ENCODE data around the gene EIF4B.

EIF4B gene

DNA sequence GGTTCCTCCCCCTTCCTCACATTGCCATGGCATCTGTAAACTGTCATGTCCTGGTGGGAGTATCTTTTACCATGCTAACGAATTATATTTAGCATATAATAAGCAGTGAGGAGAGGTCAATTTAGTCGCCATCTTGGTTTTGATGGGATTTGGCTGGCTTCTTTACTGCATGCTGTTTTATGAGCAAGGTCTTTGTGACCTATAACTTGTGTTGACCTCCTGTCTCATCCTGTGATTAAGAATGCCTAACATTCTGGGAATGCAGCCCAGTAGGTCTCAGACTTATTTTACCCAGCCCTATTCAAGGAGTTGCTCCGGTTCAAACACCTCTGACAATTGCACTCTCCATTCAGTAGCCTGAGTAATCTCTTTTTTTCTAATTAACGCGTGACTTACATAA, 2.1 kb upstream of the EIF4B start (continued):
- TF ChIP-seq, protein P1, sequence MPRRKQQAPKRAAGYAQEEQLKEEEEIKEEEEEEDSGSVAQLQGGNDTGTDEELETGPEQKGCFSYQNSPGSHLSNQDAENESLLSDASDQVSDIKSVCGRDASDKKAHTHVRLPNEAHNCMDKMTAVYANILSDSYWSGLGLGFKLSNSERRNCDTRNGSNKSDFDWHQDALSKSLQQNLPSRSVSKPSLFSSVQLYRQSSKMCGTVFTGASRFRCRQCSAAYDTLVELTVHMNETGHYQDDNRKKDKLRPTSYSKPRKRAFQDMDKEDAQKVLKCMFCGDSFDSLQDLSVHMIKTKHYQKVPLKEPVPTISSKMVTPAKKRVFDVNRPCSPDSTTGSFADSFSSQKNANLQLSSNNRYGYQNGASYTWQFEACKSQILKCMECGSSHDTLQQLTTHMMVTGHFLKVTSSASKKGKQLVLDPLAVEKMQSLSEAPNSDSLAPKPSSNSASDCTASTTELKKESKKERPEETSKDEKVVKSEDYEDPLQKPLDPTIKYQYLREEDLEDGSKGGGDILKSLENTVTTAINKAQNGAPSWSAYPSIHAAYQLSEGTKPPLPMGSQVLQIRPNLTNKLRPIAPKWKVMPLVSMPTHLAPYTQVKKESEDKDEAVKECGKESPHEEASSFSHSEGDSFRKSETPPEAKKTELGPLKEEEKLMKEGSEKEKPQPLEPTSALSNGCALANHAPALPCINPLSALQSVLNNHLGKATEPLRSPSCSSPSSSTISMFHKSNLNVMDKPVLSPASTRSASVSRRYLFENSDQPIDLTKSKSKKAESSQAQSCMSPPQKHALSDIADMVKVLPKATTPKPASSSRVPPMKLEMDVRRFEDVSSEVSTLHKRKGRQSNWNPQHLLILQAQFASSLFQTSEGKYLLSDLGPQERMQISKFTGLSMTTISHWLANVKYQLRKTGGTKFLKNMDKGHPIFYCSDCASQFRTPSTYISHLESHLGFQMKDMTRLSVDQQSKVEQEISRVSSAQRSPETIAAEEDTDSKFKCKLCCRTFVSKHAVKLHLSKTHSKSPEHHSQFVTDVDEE (CRISPR knock-in tag; IDR thresholded peaks at IDR 0.05) = no peak
- TF ChIP-seq TOX (CRISPR knock-in tag; IDR thresholded peaks at IDR 0.05; ENCODE audit: borderline replicate concordance) (no peak), ESRRG (CRISPR knock-in tag; IDR thresholded peaks at IDR 0.05) (no peak), RARB (CRISPR knock-in tag; IDR thresholded peaks at IDR 0.05) (no peak), SNAI2 (CRISPR knock-in tag; IDR thresholded peaks at IDR 0.05) (no peak), CSDC2 (CRISPR knock-in tag; IDR thresholded peaks at IDR 0.05) (no peak), GLIS3 (CRISPR knock-in tag; IDR thresholded peaks at IDR 0.05) (no peak)

DNA sequence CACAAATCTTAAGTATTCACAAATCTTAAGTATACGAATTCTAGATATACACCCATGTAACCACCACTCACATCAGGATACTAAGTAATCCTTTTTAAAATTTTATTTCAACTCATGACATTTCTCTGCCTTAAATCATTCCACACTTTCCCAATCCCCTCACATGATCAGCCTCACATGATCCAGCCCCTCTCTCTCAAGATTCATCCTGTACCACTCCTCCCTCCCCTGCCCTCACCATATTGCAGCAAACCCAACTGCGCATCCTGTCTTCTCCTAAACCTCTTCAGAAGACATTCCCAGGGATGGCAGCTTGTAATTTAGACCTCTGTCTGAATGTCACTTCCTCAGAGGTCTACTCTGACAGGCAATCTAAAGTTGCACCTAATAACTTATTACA, 1.7 kb upstream of the EIF4B start:
- ATAC-seq = no peak
- TF ChIP-seq, protein P1 (CRISPR knock-in tag; IDR thresholded peaks at IDR 0.05) = no peak
- TF ChIP-seq, protein P2, sequence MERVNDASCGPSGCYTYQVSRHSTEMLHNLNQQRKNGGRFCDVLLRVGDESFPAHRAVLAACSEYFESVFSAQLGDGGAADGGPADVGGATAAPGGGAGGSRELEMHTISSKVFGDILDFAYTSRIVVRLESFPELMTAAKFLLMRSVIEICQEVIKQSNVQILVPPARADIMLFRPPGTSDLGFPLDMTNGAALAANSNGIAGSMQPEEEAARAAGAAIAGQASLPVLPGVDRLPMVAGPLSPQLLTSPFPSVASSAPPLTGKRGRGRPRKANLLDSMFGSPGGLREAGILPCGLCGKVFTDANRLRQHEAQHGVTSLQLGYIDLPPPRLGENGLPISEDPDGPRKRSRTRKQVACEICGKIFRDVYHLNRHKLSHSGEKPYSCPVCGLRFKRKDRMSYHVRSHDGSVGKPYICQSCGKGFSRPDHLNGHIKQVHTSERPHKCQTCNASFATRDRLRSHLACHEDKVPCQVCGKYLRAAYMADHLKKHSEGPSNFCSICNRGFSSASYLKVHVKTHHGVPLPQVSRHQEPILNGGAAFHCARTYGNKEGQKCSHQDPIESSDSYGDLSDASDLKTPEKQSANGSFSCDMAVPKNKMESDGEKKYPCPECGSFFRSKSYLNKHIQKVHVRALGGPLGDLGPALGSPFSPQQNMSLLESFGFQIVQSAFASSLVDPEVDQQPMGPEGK (CRISPR knock-in tag; IDR thresholded peaks at IDR 0.05; ENCODE audit: borderline replicate concordance) = no peak
- no peak for TF ChIP-seq ZFP30 (CRISPR knock-in tag; IDR thresholded peaks at IDR 0.05)
- no peak for TF ChIP-seq PPARA (CRISPR knock-in tag; IDR thresholded peaks at IDR 0.05; ENCODE audit: borderline replicate concordance)
- TF ChIP-seq, protein P3, sequence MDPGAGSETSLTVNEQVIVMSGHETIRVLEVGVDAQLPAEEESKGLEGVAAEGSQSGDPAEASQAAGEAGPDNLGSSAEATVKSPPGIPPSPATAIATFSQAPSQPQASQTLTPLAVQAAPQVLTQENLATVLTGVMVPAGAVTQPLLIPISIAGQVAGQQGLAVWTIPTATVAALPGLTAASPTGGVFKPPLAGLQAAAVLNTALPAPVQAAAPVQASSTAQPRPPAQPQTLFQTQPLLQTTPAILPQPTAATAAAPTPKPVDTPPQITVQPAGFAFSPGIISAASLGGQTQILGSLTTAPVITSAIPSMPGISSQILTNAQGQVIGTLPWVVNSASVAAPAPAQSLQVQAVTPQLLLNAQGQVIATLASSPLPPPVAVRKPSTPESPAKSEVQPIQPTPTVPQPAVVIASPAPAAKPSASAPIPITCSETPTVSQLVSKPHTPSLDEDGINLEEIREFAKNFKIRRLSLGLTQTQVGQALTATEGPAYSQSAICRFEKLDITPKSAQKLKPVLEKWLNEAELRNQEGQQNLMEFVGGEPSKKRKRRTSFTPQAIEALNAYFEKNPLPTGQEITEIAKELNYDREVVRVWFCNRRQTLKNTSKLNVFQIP (CRISPR knock-in tag; IDR thresholded peaks at IDR 0.05; ENCODE audit: borderline replicate concordance, low read depth) = no peak
- TF ChIP-seq ESRRG (CRISPR knock-in tag; IDR thresholded peaks at IDR 0.05) = no peak
- no peak for TF ChIP-seq OSR1 (CRISPR knock-in tag; IDR thresholded peaks at IDR 0.05)

DNA sequence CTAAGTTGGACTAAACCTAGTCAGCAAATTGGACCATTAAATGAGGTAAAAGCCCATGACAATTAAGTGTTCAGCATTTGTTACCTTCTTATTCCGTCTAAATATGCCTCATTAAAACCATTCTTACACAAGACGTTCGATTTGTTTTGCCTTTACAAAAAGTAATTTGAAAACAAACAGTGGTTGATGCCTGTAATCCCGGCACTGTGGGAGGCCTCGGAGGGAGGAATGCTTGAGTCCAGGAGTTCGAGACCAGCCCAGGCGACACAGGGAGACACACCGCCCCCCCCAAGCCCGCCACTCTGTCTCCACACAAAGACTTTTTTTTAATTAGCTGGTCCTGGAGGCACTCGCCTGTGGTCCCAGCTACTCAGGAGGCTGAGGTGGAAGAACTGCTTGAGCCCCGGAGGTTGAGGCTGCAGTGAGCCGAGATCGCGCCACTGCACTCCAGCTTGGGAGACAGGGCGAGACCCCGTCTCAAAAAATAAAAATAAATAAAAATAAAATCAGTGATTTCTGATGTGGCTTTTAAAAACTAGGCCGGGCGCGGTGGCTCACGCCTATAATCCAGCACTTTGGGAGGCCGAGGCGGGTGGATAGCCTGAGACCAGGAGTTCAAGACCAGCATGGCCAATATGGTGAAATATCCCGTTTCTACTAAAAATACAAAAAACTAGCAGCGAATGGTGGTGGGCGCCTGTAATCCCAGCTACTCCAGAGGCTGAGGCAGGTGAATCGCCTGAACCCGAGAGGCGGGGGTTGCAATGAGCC, 856 bp upstream of the EIF4B start:
- ATAC-seq = peak; percentile 2
- TF ChIP-seq, protein P4, sequence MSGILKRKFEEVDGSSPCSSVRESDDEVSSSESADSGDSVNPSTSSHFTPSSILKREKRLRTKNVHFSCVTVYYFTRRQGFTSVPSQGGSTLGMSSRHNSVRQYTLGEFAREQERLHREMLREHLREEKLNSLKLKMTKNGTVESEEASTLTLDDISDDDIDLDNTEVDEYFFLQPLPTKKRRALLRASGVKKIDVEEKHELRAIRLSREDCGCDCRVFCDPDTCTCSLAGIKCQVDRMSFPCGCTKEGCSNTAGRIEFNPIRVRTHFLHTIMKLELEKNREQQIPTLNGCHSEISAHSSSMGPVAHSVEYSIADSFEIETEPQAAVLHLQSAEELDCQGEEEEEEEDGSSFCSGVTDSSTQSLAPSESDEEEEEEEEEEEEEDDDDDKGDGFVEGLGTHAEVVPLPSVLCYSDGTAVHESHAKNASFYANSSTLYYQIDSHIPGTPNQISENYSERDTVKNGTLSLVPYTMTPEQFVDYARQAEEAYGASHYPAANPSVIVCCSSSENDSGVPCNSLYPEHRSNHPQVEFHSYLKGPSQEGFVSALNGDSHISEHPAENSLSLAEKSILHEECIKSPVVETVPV (CRISPR knock-in tag; IDR thresholded peaks at IDR 0.05) = no peak
- TF ChIP-seq PPARA (CRISPR knock-in tag; IDR thresholded peaks at IDR 0.05; ENCODE audit: borderline replicate concordance) (no peak), BACH2 (CRISPR knock-in tag; IDR thresholded peaks at IDR 0.05; ENCODE audit: borderline replicate concordance) (no peak), ARNTL (CRISPR knock-in tag; IDR thresholded peaks at IDR 0.05; ENCODE audit: borderline replicate concordance, low read depth) (no peak), ZNF8 (CRISPR knock-in tag; IDR thresholded peaks at IDR 0.05) (no peak), ZC3H10 (CRISPR knock-in tag; IDR thresholded peaks at IDR 0.05) (no peak), ISL1 (CRISPR knock-in tag; IDR thresholded peaks at IDR 0.05) (no peak), ESRRG (CRISPR knock-in tag; IDR thresholded peaks at IDR 0.05) (no peak), ZFP30 (CRISPR knock-in tag; IDR thresholded peaks at IDR 0.05) (no peak), SNAI2 (CRISPR knock-in tag; IDR thresholded peaks at IDR 0.05) (no peak), TCF4 (CRISPR knock-in tag; IDR thresholded peaks at IDR 0.05; ENCODE audit: borderline replicate concordance) (no peak)
- TF ChIP-seq, protein P5, sequence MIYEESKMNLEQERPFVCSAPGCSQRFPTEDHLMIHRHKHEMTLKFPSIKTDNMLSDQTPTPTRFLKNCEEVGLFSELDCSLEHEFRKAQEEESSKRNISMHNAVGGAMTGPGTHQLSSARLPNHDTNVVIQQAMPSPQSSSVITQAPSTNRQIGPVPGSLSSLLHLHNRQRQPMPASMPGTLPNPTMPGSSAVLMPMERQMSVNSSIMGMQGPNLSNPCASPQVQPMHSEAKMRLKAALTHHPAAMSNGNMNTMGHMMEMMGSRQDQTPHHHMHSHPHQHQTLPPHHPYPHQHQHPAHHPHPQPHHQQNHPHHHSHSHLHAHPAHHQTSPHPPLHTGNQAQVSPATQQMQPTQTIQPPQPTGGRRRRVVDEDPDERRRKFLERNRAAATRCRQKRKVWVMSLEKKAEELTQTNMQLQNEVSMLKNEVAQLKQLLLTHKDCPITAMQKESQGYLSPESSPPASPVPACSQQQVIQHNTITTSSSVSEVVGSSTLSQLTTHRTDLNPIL (CRISPR knock-in tag; IDR thresholded peaks at IDR 0.05; ENCODE audit: low read depth) = no peak
- TF ChIP-seq, protein P2 (CRISPR knock-in tag; IDR thresholded peaks at IDR 0.05; ENCODE audit: borderline replicate concordance) = no peak

Data from SK-N-SH treated with all-trans-retinoic acid at 6 μM for 48 hours (cell line).